Activated CD8-positive, alpha-beta memory T cell treated with anti-CD3 and anti-CD28 coated beads, Interleukin-2, amount 10 ng/mL, durations not matched to agents 7 days and 5 days (primary cell): ENCODE measurements around the gene RYK. TPM values are rescaled to one million over a fixed set of nuclear protein-coding genes. Genes with fewer than 3 reads are reported as not detected.

Source experiments
- ATAC-seq: fragments of 150-1000 bp; cut with Tn5 transposase; one replicate; pipeline ENCODE4 v1.10.0; 2021; ENCODE audit warnings: moderate library complexity
- CTCF ChIA-PET: fragments of 350-600 bp; sonication (Branson Sonifier 250); formaldehyde crosslinking; loops from one replicate; lab custom pipeline; 2021; ENCODE audit warnings: antibody characterized with exemption; lab: Charles Lee
- DNase-seq: peaks from one replicate; pipeline ENCODE4 v3.0.0-alpha.2; 2020
- H3K27ac Mint-ChIP-seq: one replicate; pipeline ENCODE4 v1.8.0; 2021; ENCODE audit warnings: mild to moderate bottlenecking, mixed read lengths
- H3K27me3 Mint-ChIP-seq: one replicate; pipeline ENCODE4 v1.8.0; 2021; ENCODE audit warnings: mixed read lengths
- H3K36me3 Mint-ChIP-seq: one replicate; pipeline ENCODE4 v1.8.0; 2021; ENCODE audit warnings: mild to moderate bottlenecking, mixed read lengths
- H3K4me1 Mint-ChIP-seq: one replicate; pipeline ENCODE4 v1.8.0; 2021; ENCODE audit warnings: mixed read lengths
- H3K4me3 Mint-ChIP-seq: one replicate; pipeline ENCODE4 v1.8.0; 2021; ENCODE audit warnings: mild to moderate bottlenecking, moderate library complexity, mixed read lengths
- H3K9me3 Mint-ChIP-seq: one replicate; pipeline ENCODE4 v1.8.0; 2022; ENCODE audit warnings: low read depth, mixed read lengths
- total RNA-seq, 2 experiments: library from RNA; stranded (reverse); gene quantifications; one replicate each; pipeline ENCODE4 v1.2.3, GENCODE V29; 2021

Gene RYK
- 1 to 10 TPM; 7.7 to 8.6 TPM for total RNA-seq

- peak; percentile 74 for DNase-seq
- Mint-ChIP-seq H3K27me3 (peaks cover 32% of the 10 kb centered on the region), H3K4me1 (peaks cover 30% of the 10 kb centered on the region), H3K36me3 (peaks cover 6% of the 10 kb centered on the region), H3K27ac (peak within 1 kb of the TSS; percentile 78), H3K4me3 (peak within 1 kb of the TSS; percentile 87), H3K9me3 (no peaks in the 10 kb centered on the region)
- CTCF ChIA-PET = interaction anchor here (0.7 to 1.7 kb wide), 2 partner anchors 9 to 229 kb away, joined by 3 to 4 read pairs; no protein-coding TSS in a partner anchor
- ATAC-seq = peak; percentile 91
These were observed at the start of gene RYK for GRCh38 chr3:134250717-134251220. Gene RYK (minus strand): TSS chr3:134250859. CDS start chr3:134250654, 205 bp downstream.

- peaks cover 5% of the 10 kb centered on the region for H3K36me3 Mint-ChIP-seq
- no peaks in the 10 kb centered on the region for H3K4me1 Mint-ChIP-seq
- H3K4me3 Mint-ChIP-seq = no peak overlapping the region
- DNase-seq (no peak), ATAC-seq (no peak)
- H3K27ac Mint-ChIP-seq = no peak overlapping the region
- peaks cover 6% of the 10 kb centered on the region for H3K9me3 Mint-ChIP-seq
- CTCF ChIA-PET = interaction anchor here (2.8 kb wide), 1 partner anchor 87 kb away, joined by 15 read pairs; no protein-coding TSS in a partner anchor
- H3K27me3 Mint-ChIP-seq = peaks cover 59% of the 10 kb centered on the region
These were observed 49.2 kb upstream of the RYK start for GRCh38 chr3:134299888-134300206.

GRCh38 chr3:134299185-134299887 is 48.7 kb upstream of the RYK start:
- ATAC-seq = no peak
- H3K4me1 Mint-ChIP-seq = no peaks in the 10 kb centered on the region
- no peak overlapping the region for H3K27ac Mint-ChIP-seq
- no peak overlapping the region for H3K4me3 Mint-ChIP-seq
- CTCF ChIA-PET = interaction anchor here (2.8 kb wide), 1 partner anchor 87 kb away, joined by 15 read pairs; no protein-coding TSS in a partner anchor
- H3K27me3 Mint-ChIP-seq = peaks cover 55% of the 10 kb centered on the region
- peaks cover 6% of the 10 kb centered on the region for H3K9me3 Mint-ChIP-seq
- H3K36me3 Mint-ChIP-seq = peaks cover 5% of the 10 kb centered on the region
- no peak for DNase-seq

- H3K27ac Mint-ChIP-seq = no peak overlapping the region
- H3K9me3 Mint-ChIP-seq = peaks cover 6% of the 10 kb centered on the region
- no peaks in the 10 kb centered on the region for H3K4me1 Mint-ChIP-seq
- ATAC-seq (no peak), DNase-seq (no peak)
- peaks cover 48% of the 10 kb centered on the region for H3K27me3 Mint-ChIP-seq
- H3K36me3 Mint-ChIP-seq = peaks cover 5% of the 10 kb centered on the region
- H3K4me3 Mint-ChIP-seq = no peak overlapping the region
- CTCF ChIA-PET = interaction anchor here (2.8 kb wide), 1 partner anchor 86 kb away, joined by 15 read pairs; no protein-coding TSS in a partner anchor
These were observed 47.6 kb upstream of the RYK start for GRCh38 chr3:134298249-134298648.

DNA sequence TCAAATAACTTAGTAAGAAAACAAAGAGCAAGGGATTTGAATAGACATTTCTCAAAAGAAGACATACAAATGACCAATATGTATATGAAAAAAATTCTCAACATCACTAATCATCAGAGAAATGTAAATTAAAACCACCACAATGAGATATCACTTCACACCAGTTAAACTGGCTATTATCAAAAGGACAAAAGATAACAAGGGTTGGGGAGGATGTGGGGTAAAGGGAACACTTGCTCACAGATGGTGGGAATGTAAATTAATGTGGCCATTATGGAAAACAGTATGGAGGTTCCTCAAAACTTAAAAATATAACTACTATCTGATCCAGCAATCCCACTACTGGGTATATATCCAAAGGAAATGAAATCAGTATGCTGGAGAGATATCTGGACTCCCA is 46.0 kb upstream of the RYK start:
- H3K36me3 Mint-ChIP-seq = peaks cover 5% of the 10 kb centered on the region
- H3K4me3 Mint-ChIP-seq = no peak overlapping the region
- H3K9me3 Mint-ChIP-seq = peaks cover 6% of the 10 kb centered on the region
- DNase-seq (no peak), ATAC-seq (no peak)
- CTCF ChIA-PET = interaction anchor here (0.7 kb wide), 1 partner anchor 9 kb away, joined by 3 read pairs; no protein-coding TSS in a partner anchor
- peaks cover 38% of the 10 kb centered on the region for H3K27me3 Mint-ChIP-seq
- H3K4me1 Mint-ChIP-seq = no peaks in the 10 kb centered on the region
- no peak overlapping the region for H3K27ac Mint-ChIP-seq

- Mint-ChIP-seq H3K9me3 (peaks cover 6% of the 10 kb centered on the region), H3K27me3 (peaks cover 45% of the 10 kb centered on the region), H3K36me3 (peaks cover 5% of the 10 kb centered on the region), H3K4me1 (no peaks in the 10 kb centered on the region), H3K27ac (no peak overlapping the region), H3K4me3 (no peak overlapping the region)
- DNase-seq (no peak), ATAC-seq (no peak)
- CTCF ChIA-PET = interaction anchor here (0.7 to 2.8 kb wide), 2 partner anchors 10 to 84 kb away, joined by 3 to 10 read pairs; no protein-coding TSS in a partner anchor
These were observed 45.3 kb upstream of the RYK start for GRCh38 chr3:134295930-134296329.

DNA sequence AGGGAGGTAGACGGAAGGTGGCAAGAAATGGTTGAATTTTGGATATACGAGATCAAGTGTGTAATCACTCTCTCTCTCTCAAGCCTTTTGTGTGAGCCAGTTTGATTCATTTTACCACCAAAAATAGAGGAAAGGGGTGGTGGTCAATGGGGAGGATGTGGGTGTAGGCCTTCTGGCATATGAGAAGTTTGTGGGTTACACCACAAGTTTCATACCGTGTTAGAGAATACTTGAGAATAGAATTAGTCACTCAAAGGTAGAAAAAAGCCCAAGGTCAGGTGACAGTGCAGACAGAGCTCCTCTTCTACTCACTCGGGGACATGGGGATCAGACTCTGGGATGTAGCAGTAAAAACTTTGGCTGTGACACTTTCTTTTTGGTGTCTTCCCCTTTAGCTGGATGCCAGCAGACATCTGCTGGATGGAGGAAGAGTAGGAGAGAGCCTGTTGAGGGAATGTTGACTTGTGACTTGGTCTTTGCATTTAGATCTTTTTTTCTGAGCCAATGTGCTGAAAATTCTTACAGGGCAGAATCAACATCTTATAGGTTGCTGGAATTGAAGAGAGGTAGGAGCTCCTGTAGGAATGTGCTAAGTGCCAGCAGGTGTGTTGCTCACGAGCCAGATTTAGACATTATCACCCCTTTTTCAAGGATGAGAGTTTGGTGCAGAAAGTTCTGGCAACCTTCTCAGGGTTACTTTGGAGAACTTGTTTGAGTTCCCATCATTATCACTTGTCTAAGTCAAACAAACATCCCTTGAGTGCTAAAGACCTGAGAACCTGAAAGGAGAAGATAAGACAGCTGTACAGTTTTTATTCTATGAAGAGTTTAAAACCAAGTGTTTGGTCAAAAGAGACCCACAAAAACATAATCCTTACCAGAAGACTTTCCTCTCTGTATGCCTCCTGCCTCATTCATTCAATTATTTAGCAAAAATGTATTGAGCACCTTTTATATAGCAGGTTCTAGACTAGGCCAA is 43.9 kb upstream of the RYK start:
- Mint-ChIP-seq H3K27ac (no peak overlapping the region), H3K36me3 (peaks cover 5% of the 10 kb centered on the region), H3K9me3 (peaks cover 6% of the 10 kb centered on the region), H3K27me3 (peaks cover 53% of the 10 kb centered on the region), H3K4me3 (no peak overlapping the region), H3K4me1 (no peaks in the 10 kb centered on the region)
- CTCF ChIA-PET = interaction anchor here (1.0 to 2.8 kb wide), 4 partner anchors 13 to 179 kb away, joined by 3 to 10 read pairs (median 3); no protein-coding TSS in a partner anchor
- DNase-seq (peak; percentile 88), ATAC-seq (peak; percentile 98)

- peaks cover 5% of the 10 kb centered on the region for H3K36me3 Mint-ChIP-seq
- ATAC-seq (no peak), DNase-seq (no peak)
- no peaks in the 10 kb centered on the region for H3K4me1 Mint-ChIP-seq
- no peak overlapping the region for H3K4me3 Mint-ChIP-seq
- no peak overlapping the region for H3K27ac Mint-ChIP-seq
- peaks cover 6% of the 10 kb centered on the region for H3K9me3 Mint-ChIP-seq
- CTCF ChIA-PET = no interaction called here
- H3K27me3 Mint-ChIP-seq = peaks cover 55% of the 10 kb centered on the region
These were observed 40.9 kb upstream of the RYK start for GRCh38 chr3:134291319-134292254.

- no peak overlapping the region for H3K27ac Mint-ChIP-seq
- H3K4me1 Mint-ChIP-seq = no peaks in the 10 kb centered on the region
- no peaks in the 10 kb centered on the region for H3K36me3 Mint-ChIP-seq
- H3K27me3 Mint-ChIP-seq = peaks cover 65% of the 10 kb centered on the region
- no peak for ATAC-seq
- DNase-seq = no peak
- CTCF ChIA-PET = no interaction called here
- H3K4me3 Mint-ChIP-seq = no peak overlapping the region
- H3K9me3 Mint-ChIP-seq = no peaks in the 10 kb centered on the region
These were observed 36.9 kb upstream of the RYK start for GRCh38 chr3:134287512-134287911.

DNA sequence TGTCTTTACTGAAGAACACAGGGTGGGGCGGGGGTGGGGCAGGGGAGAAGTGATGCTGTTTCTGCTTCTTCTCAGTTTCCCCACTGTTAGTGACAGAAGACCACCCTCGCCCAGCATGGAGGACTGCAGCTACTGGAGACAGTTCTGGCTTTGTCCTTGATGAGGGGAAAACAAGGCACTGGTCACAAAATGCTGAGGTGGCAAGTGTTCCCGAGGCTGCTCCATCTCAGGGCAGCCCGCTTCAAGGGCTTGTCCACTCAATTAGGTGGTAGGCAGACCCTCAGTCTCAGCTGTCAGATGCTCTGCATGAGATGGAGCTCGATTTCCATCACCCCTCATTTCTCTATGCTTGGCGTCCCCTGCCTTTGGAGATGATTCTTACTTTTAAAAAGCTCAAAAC is 33.8 kb upstream of the RYK start:
- H3K36me3 Mint-ChIP-seq = no peaks in the 10 kb centered on the region
- CTCF ChIA-PET = no interaction called here
- H3K27me3 Mint-ChIP-seq = peaks cover 69% of the 10 kb centered on the region
- no peak overlapping the region for H3K4me3 Mint-ChIP-seq
- H3K4me1 Mint-ChIP-seq = no peaks in the 10 kb centered on the region
- no peaks in the 10 kb centered on the region for H3K9me3 Mint-ChIP-seq
- no peak for ATAC-seq
- H3K27ac Mint-ChIP-seq = no peak overlapping the region
- DNase-seq = no peak

GRCh38 chr3:134282659-134283047 is 32.0 kb upstream of the RYK start:
- H3K4me1 Mint-ChIP-seq = no peaks in the 10 kb centered on the region
- DNase-seq = no peak
- H3K27me3 Mint-ChIP-seq = peaks cover 59% of the 10 kb centered on the region
- no peak overlapping the region for H3K27ac Mint-ChIP-seq
- H3K9me3 Mint-ChIP-seq = no peaks in the 10 kb centered on the region
- no peak overlapping the region for H3K4me3 Mint-ChIP-seq
- no peaks in the 10 kb centered on the region for H3K36me3 Mint-ChIP-seq
- ATAC-seq = no peak
- CTCF ChIA-PET = no interaction called here

DNA sequence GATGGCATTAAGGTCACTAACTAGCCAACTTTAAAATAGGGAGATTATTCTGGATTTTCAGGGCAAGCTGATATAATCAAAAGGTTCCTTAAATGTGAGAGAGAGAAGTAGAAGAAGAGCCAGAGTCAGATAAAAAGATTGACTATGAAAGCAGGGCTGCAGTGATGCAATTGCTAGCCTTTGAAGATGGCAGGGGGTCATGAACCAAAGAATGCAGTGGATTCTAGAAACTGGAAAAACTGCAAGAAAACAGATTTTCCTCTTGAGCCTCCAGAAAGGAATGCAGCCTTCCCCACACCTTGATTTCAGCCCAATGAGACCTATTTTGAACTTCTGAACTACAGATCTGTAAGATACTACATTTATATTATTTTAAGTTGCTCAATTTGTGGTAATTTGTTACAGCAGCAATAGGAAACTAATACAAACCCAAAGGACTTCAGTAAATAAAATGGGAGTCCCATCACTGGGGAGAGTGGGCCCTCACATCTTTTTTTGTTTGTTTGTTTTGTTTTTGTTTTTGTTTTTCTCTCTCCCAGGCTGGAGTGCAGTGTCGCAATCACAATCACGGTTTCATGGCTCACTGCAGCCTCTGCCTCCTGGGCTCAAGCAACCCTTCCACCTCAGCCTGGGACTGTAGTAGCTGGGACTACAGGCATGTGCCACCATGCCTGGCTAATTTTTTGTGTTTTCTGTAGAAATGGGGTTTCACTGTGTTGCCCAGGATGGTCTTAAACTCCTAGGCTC is 31.4 kb upstream of the RYK start:
- Mint-ChIP-seq H3K27me3 (peaks cover 59% of the 10 kb centered on the region), H3K4me1 (no peaks in the 10 kb centered on the region), H3K36me3 (no peaks in the 10 kb centered on the region), H3K4me3 (no peak overlapping the region), H3K9me3 (no peaks in the 10 kb centered on the region), H3K27ac (no peak overlapping the region)
- CTCF ChIA-PET = no interaction called here
- ATAC-seq (no peak), DNase-seq (no peak)
